DND-41 (cell line): ENCODE results near the gene GPC6.

Experiments used
- ATAC-seq: fragments of 200-7000 bp; cut with Tn5 transposase; 3 replicates; pipeline ENCODE4 v1.9.1; 2021; ENCODE audit warnings: low read depth; ENCODE audit not compliant: insufficient read depth
- DNase-seq: peaks from one replicate; pipeline ENCODE4 v3.0.0-alpha.2; 2020
- H2AFZ ChIP-seq: 2 replicates; pipeline ENCODE4 v1.6.0; 2012; ENCODE audit warnings: low read depth, low read length
- H3K27ac ChIP-seq: 2 replicates; pipeline ENCODE4 v1.5.1; 2012; ENCODE audit warnings: low read length, inconsistent platforms
- H3K27me3 ChIP-seq: fragments of 200-600 bp; sonication (generic); 2 replicates; pipeline ENCODE4 v1.6.0; 2012; ENCODE audit warnings: low read length, mild to moderate bottlenecking, inconsistent platforms; ENCODE audit not compliant: insufficient read depth, poor library complexity
- H3K36me3 ChIP-seq: 2 replicates; pipeline ENCODE4 v1.5.1; 2012; ENCODE audit warnings: low read length, inconsistent platforms; ENCODE audit not compliant: insufficient read depth
- H3K4me1 ChIP-seq: 2 replicates; pipeline ENCODE4 v1.5.1; 2012; ENCODE audit warnings: mild to moderate bottlenecking, low read length; ENCODE audit not compliant: insufficient read depth
- H3K4me2 ChIP-seq: 2 replicates; pipeline ENCODE4 v1.6.0; 2012; ENCODE audit warnings: mild to moderate bottlenecking, moderate library complexity, low read length, inconsistent platforms; ENCODE audit not compliant: insufficient read depth
- H3K4me3 ChIP-seq, 2 experiments: fragments of 200-600 bp in 1 of 2; shearing (Covaris generic) in 1 of 2; 2 replicates each; pipeline ENCODE4 v1.5.1; 2012 to 2016; ENCODE audit warnings: inconsistent platforms in 2 of 2, low read length in 2 of 2, mild to moderate bottlenecking in 2 of 2, low read depth in 1 of 2, moderate library complexity in 1 of 2
- H3K79me2 ChIP-seq: 2 replicates; pipeline ENCODE4 v1.6.0; 2012; ENCODE audit warnings: low read length, inconsistent platforms; ENCODE audit not compliant: insufficient read depth
- H3K9ac ChIP-seq: 2 replicates; pipeline ENCODE4 v1.6.0; 2012; ENCODE audit warnings: low read depth, mild to moderate bottlenecking, inconsistent platforms, low read length, moderate library complexity
- H3K9me3 ChIP-seq: 2 replicates; pipeline ENCODE4 v1.5.1; 2012; ENCODE audit warnings: low read length, moderate library complexity, mild to moderate bottlenecking, inconsistent platforms; ENCODE audit not compliant: insufficient read depth, severe bottlenecking
- H4K20me1 ChIP-seq: 2 replicates; pipeline ENCODE4 v1.6.0; 2012; ENCODE audit warnings: low read length; ENCODE audit not compliant: insufficient read depth
- CTCF ChIP-seq: IDR thresholded peaks from 2 replicates; pipeline ENCODE4 v1.5.1; 2012; ENCODE audit warnings: borderline replicate concordance, low read length, moderate library complexity, mild to moderate bottlenecking; ENCODE audit not compliant: poor library complexity, severe bottlenecking; ENCODE audit errors: extremely low read depth
- EZH2 ChIP-seq: IDR thresholded peaks from 3 replicates; pipeline ENCODE4 v1.6.1; 2012; ENCODE audit warnings: borderline replicate concordance, low read depth, mild to moderate bottlenecking, moderate library complexity, low read length, inconsistent platforms; ENCODE audit not compliant: severe bottlenecking

The GPC6 gene

DNA sequence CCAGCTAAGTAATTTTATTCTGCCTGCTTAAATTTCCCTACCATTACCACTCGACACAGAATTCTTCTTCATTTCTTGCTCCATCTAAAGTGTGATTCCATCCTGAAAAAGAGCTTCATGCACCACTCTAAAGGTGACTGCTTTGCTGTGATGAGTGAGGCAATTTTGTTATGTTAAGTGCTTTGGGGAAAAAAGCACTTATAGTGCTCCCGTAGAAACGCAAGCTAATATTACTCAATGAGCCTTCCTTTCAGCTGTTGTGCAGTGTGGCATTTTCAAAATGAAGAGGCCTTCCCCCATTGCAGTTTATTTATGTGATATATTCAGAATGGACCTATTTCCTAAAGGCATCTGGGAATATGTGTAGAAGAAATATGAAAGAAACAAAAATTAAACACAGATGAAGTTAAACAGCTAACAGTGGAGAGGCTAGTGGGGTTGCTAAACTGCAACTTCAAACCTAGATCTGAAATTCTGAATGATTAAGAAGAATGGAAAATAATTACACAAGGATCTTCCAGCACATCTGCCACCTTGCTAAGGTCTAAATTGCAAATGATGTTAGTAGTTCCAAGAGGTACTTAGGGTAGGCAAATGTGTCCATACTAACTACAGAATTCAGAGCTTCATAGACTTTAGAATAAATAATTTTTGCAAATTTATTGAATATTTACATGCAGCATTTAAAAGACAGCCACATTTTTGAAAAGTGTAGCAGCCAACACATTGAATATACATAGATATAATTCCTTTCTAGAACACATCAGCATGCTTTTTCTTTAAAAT is 1041.2 kb downstream of the GPC6 start:
- Histone ChIP-seq H3K9ac (no peak overlapping the region), H3K9me3 (no peaks in the 10 kb centered on the region), H3K4me2 (no peak overlapping the region), H3K27ac (no peak overlapping the region), H4K20me1 (no peaks in the 10 kb centered on the region), H3K4me1 (no peaks in the 10 kb centered on the region), H3K79me2 (no peaks in the 10 kb centered on the region), H3K27me3 (peaks cover 5% of the 10 kb centered on the region), H3K4me3 (no peak overlapping the region), H2AFZ (no peak overlapping the region), H3K36me3 (no peaks in the 10 kb centered on the region)
- TF ChIP-seq CTCF: no peak
- no peak for TF ChIP-seq EZH2
- no peak for ATAC-seq
- DNase-seq: no peak

DNA sequence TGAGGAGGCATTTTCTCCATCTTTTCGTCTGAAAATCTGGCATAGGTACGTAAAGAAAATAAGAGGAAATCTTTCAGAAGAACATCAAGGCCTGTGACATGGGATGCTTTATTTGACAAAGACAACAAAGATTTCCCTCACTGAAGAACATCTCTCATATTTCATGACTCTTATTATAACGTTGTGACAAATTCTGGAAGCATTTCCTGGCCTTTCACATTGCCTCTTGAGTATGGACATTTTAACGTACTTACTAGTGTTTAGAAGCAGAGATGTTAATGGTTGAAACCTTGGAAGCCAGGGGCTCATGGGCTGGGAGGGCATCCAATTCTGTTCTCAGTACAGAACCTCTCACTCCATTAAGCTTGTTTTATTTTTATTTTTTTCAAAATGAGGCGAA is 1042.1 kb downstream of the GPC6 start:
- no peak overlapping the region for H2AFZ ChIP-seq
- DNase-seq (no peak), ATAC-seq (no peak)
- no peak overlapping the region for H3K4me2 ChIP-seq
- H3K4me3 ChIP-seq: no peak overlapping the region
- no peaks in the 10 kb centered on the region for H3K4me1 ChIP-seq
- H3K27ac ChIP-seq: no peak overlapping the region
- no peaks in the 10 kb centered on the region for H4K20me1 ChIP-seq
- H3K9ac ChIP-seq: no peak overlapping the region
- no peaks in the 10 kb centered on the region for H3K36me3 ChIP-seq
- TF ChIP-seq CTCF: no peak
- TF ChIP-seq EZH2: no peak
- H3K9me3 ChIP-seq: no peaks in the 10 kb centered on the region
- H3K79me2 ChIP-seq: no peaks in the 10 kb centered on the region
- peaks cover 12% of the 10 kb centered on the region for H3K27me3 ChIP-seq

DNA sequence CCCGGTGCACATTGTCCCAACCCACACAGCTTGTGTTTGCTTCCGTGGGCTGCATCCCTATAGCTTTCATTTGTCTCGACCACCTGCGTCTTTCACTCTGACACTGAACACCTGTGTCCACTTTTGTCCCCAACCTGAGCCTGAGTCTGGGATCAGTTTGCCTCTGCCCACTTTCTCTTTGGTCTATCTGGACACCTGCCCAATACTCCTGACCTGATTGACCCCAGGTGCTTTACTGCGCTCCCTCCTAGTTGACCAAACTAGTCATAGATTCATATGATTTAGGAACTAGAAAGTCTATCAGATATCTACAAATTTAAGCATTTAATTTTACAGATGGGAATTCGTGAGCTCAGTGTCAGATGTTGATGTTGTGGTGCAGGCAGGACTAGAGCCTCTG is 1043.0 kb downstream of the GPC6 start:
- TF ChIP-seq EZH2 (no peak), CTCF (no peak)
- DNase-seq: no peak

More for the DNA sequence above, 1043.0 kb downstream of the GPC6 start:
- H3K4me2 ChIP-seq: no peak overlapping the region
- H4K20me1 ChIP-seq: no peaks in the 10 kb centered on the region
- no peak overlapping the region for H2AFZ ChIP-seq
- H3K79me2 ChIP-seq: no peaks in the 10 kb centered on the region
- no peak overlapping the region for H3K4me3 ChIP-seq
- no peaks in the 10 kb centered on the region for H3K4me1 ChIP-seq
- no peak for ATAC-seq
- peaks cover 12% of the 10 kb centered on the region for H3K27me3 ChIP-seq
- no peaks in the 10 kb centered on the region for H3K36me3 ChIP-seq
- H3K9me3 ChIP-seq: no peaks in the 10 kb centered on the region
- H3K9ac ChIP-seq: no peak overlapping the region
- H3K27ac ChIP-seq: no peak overlapping the region
